ENCODE data around the gene WWOX. TPM values are rescaled to one million over a fixed set of nuclear protein-coding genes. Genes with fewer than 3 reads are reported as not detected.

WWOX gene
- total RNA-seq, 1 donor from 2014 or later, result 18.6 TPM

- Mint-ChIP-seq H3K36me3 (ENCODE audit: low read depth, unreplicated experiment) (no peaks in the 10 kb centered on the region), H3K27me3 (ENCODE audit: unreplicated experiment) (peaks cover 3% of the 10 kb centered on the region), H3K4me1 (ENCODE audit: unreplicated experiment) (peaks cover 2% of the 10 kb centered on the region), H3K27ac (ENCODE audit: unreplicated experiment) (no peak overlapping the region), H3K9me3 (ENCODE audit: unreplicated experiment) (no peaks in the 10 kb centered on the region), H3K4me3 (ENCODE audit: unreplicated experiment) (no peak overlapping the region)
- no peak for DNase-seq (ENCODE audit: low spot score)
- TF ChIP-seq, protein P1, sequence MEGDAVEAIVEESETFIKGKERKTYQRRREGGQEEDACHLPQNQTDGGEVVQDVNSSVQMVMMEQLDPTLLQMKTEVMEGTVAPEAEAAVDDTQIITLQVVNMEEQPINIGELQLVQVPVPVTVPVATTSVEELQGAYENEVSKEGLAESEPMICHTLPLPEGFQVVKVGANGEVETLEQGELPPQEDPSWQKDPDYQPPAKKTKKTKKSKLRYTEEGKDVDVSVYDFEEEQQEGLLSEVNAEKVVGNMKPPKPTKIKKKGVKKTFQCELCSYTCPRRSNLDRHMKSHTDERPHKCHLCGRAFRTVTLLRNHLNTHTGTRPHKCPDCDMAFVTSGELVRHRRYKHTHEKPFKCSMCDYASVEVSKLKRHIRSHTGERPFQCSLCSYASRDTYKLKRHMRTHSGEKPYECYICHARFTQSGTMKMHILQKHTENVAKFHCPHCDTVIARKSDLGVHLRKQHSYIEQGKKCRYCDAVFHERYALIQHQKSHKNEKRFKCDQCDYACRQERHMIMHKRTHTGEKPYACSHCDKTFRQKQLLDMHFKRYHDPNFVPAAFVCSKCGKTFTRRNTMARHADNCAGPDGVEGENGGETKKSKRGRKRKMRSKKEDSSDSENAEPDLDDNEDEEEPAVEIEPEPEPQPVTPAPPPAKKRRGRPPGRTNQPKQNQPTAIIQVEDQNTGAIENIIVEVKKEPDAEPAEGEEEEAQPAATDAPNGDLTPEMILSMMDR (IDR thresholded peaks at IDR 0.05; ENCODE audit: unreplicated experiment), result no peak
Measured at GRCh38 chr16:78462288-78463208, 363.1 kb downstream of the WWOX start.

DNA sequence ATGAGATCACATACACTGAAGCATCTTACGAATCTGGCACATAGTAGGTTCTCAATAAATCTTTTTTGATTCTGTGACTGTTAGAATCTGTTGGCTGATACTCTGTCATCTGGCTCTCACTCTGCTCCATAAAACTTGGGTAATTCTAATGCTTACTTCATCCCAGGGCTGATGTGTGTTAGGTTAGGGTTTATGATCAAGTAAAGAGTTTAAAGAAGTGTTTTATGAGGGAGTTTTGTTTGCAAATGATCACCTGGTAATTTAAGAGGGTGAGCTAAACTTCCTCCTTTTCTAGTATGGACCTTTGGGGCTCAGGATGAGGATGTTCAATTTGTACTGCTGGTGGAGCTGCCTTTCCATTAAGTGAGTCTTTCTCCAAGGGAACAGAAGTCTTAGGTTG lies 364.1 kb downstream of the WWOX start:
- no peaks in the 10 kb centered on the region for H3K9me3 Mint-ChIP-seq (ENCODE audit: unreplicated experiment)
- H3K4me3 Mint-ChIP-seq (ENCODE audit: unreplicated experiment), result no peak overlapping the region
- no peak for DNase-seq (ENCODE audit: low spot score)
- no peaks in the 10 kb centered on the region for H3K36me3 Mint-ChIP-seq (ENCODE audit: low read depth, unreplicated experiment)
- no peak overlapping the region for H3K27ac Mint-ChIP-seq (ENCODE audit: unreplicated experiment)
- H3K27me3 Mint-ChIP-seq (ENCODE audit: unreplicated experiment), result peaks cover 3% of the 10 kb centered on the region
- H3K4me1 Mint-ChIP-seq (ENCODE audit: unreplicated experiment), result peaks cover 2% of the 10 kb centered on the region
- TF ChIP-seq, protein P1 (IDR thresholded peaks at IDR 0.05; ENCODE audit: unreplicated experiment), result no peak

DNA sequence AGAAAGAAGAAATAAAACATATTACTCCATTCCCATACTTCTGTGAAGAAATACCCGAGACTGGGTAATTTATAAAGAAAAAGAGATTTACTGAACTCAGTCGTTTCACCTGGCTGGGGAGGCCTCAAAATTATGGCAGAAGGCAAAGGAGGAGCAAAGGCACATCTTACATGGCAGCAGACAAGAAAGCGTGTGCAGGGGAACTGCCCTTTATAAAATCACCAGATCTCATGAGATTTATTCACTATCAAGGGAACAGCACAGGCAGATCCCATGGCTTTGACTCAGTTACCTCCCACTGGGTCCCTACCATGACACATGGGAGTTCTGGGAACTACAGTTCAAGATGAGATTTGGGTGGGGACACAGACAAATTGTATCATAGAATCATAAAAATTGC lies 365.4 kb downstream of the WWOX start:
- no peak for DNase-seq (ENCODE audit: low spot score)
- TF ChIP-seq, protein P1 (IDR thresholded peaks at IDR 0.05; ENCODE audit: unreplicated experiment), result no peak
- Mint-ChIP-seq H3K4me3 (ENCODE audit: unreplicated experiment) (no peak overlapping the region), H3K27me3 (ENCODE audit: unreplicated experiment) (peaks cover 3% of the 10 kb centered on the region), H3K36me3 (ENCODE audit: low read depth, unreplicated experiment) (no peaks in the 10 kb centered on the region), H3K4me1 (ENCODE audit: unreplicated experiment) (peaks cover 2% of the 10 kb centered on the region), H3K27ac (ENCODE audit: unreplicated experiment) (no peak overlapping the region), H3K9me3 (ENCODE audit: unreplicated experiment) (no peaks in the 10 kb centered on the region)

- H3K27ac Mint-ChIP-seq (ENCODE audit: unreplicated experiment), result no peak overlapping the region
- H3K4me1 Mint-ChIP-seq (ENCODE audit: unreplicated experiment), result peaks cover 2% of the 10 kb centered on the region
- H3K36me3 Mint-ChIP-seq (ENCODE audit: low read depth, unreplicated experiment), result no peaks in the 10 kb centered on the region
- no peak overlapping the region for H3K4me3 Mint-ChIP-seq (ENCODE audit: unreplicated experiment)
- TF ChIP-seq, protein P1 (IDR thresholded peaks at IDR 0.05; ENCODE audit: unreplicated experiment), result no peak
- no peak for DNase-seq (ENCODE audit: low spot score)
- peaks cover 3% of the 10 kb centered on the region for H3K27me3 Mint-ChIP-seq (ENCODE audit: unreplicated experiment)
- H3K9me3 Mint-ChIP-seq (ENCODE audit: unreplicated experiment), result no peaks in the 10 kb centered on the region
Measured at GRCh38 chr16:78465730-78466129, 366.3 kb downstream of the WWOX start.

DNA sequence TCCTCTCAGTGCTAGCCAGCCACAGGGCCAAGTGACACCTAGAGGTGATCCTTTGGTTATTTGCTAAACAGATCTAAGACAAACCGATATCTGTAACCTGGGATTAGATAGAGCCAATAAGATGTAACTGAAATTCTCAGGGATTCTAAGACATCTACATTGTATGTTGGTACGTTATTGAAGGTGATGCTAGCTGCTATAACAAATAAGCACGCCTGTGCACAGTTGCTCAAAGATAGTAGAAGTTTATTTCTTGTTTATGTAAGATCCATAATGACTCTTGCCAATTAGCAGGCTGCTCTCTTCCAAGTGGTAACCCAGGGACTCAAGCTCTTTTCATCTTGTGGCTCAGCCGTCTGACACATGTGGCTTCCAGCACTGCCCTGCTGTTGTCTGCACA lies 370.3 kb downstream of the WWOX start:
- DNase-seq (ENCODE audit: low spot score), result no peak
- Mint-ChIP-seq H3K27ac (ENCODE audit: unreplicated experiment) (no peak overlapping the region), H3K27me3 (ENCODE audit: unreplicated experiment) (no peaks in the 10 kb centered on the region), H3K36me3 (ENCODE audit: low read depth, unreplicated experiment) (no peaks in the 10 kb centered on the region), H3K4me3 (ENCODE audit: unreplicated experiment) (no peak overlapping the region), H3K4me1 (ENCODE audit: unreplicated experiment) (no peaks in the 10 kb centered on the region), H3K9me3 (ENCODE audit: unreplicated experiment) (no peaks in the 10 kb centered on the region)
- TF ChIP-seq, protein P1 (IDR thresholded peaks at IDR 0.05; ENCODE audit: unreplicated experiment), result no peak
